GM12874 (cell line): ENCODE measurements around the gene DCDC1.

ENCODE experiments used
- TF ChIP-seq, protein P1 (sequence below): IDR thresholded peaks from 2 replicates; pipeline ENCODE4 v1.5.1; 2011; ENCODE audit warnings: low read depth, mild to moderate bottlenecking, control low read depth, low read length, moderate library complexity; ENCODE audit not compliant: insufficient read depth

Gene DCDC1

DNA sequence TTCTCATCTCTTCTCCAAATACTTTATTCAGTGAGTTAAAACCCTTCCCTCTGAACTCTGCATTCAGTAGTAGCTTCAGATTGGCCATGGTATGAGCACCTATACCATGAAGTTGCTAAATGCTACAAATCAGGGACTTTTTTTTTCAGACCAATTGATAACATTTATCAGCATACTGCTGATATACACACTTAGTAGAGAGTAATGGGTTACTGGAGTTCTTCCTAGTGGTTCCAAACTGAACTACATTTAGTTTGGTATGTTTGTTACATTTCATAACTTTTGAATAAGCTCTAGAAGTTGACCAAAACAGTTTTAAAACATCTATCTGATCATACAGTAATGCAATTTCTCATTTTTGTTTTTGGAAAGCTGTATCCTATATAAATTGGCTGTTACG is 104.7 kb downstream of the DCDC1 start:
- TF ChIP-seq, protein P1, sequence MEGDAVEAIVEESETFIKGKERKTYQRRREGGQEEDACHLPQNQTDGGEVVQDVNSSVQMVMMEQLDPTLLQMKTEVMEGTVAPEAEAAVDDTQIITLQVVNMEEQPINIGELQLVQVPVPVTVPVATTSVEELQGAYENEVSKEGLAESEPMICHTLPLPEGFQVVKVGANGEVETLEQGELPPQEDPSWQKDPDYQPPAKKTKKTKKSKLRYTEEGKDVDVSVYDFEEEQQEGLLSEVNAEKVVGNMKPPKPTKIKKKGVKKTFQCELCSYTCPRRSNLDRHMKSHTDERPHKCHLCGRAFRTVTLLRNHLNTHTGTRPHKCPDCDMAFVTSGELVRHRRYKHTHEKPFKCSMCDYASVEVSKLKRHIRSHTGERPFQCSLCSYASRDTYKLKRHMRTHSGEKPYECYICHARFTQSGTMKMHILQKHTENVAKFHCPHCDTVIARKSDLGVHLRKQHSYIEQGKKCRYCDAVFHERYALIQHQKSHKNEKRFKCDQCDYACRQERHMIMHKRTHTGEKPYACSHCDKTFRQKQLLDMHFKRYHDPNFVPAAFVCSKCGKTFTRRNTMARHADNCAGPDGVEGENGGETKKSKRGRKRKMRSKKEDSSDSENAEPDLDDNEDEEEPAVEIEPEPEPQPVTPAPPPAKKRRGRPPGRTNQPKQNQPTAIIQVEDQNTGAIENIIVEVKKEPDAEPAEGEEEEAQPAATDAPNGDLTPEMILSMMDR: no peak

DNA sequence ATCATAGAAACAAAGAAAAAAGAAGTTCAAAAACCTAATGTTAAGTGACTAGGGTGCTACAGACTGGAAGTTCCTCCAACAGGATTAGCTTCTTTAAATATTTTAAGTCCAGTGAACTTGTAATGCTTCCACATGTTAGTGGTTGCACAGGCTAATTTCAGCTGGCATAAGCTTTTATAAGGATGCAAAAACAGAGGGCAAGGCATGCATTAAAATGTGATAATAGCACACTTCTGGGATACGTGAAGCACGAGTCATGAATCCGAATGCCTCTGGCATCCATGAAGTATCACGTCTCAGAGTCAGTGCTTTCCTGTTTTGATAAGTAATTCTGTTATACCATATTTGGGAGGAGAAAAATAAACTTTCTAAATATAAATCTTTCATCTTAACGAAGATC is 106.8 kb downstream of the DCDC1 start:
- TF ChIP-seq, protein P1: no peak

DNA sequence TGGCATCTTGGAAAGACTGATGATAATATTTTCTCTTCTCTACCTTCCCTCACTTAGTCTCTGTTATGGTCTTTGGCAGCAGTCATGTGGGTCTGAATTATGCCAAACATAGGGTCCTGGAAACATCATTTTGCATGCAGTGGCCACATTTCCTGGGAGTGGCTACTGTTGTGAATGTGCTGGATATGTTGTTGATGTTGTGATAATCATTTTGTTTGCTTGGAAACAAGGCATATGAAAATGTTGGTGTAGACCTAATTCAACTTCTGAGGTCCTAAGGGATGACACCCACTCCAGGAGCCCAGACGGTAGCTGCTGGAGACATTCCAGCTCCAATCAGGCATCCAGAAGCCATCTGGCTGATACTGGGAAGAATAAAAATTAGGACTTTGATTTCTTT is 109.7 kb downstream of the DCDC1 start:
- TF ChIP-seq, protein P1: no peak

DNA sequence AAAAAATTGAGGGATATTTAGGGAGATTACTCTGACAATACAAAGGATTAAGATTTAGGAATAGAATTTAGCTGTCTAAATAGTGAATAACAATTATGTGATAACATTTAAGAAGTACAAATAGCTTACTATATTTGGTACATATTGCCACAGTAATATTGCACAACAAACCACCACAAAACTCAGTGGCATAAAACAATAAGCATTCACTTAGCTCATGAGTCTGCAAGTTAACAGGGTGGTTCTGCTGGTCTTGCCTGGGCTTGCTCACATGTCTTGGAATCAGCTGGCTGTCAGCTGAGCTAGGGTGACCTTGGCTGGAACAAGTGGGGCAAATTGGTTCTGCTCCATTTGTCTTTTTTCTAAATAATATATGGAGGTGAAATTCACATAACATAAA is 115.1 kb downstream of the DCDC1 start:
- TF ChIP-seq, protein P1: no peak

DNA sequence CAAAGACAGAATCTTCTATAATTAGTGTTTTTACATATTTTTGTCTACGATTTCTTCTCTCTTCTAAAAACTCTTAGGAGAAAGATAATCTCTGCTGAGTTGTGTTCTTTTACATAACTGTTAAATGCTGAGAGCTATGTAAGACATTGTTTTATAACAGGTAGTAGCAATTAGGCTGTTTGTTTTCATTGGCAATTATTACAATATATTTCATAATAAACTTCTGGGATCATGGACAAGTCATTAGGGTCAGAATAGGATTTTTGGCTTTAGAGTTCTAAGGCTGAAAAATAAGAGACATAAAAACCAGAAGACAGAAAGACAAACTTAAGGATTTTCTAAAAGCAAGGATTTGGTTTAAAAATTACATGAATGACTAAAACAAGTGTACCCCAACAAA is 120.8 kb downstream of the DCDC1 start:
- TF ChIP-seq, protein P1: no peak

DNA sequence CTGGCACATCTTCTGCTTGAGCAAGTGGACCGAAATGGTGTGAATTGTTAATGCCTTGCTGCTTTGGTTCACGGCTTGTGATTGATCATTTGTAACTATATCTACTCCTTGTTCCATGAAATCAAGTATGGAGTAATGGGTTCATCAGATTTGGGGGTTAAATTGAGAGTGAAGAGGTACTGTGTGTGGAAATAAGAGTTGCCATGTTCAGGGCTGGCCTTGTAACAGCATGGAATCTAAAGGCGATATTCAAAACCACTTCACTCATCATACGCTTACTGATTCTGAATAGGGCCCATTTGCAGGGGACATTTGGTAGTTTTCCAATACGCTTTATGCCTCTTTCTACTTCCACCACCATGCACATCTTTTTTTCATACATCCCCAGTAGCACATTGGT is 122.2 kb downstream of the DCDC1 start:
- TF ChIP-seq, protein P1: no peak

DNA sequence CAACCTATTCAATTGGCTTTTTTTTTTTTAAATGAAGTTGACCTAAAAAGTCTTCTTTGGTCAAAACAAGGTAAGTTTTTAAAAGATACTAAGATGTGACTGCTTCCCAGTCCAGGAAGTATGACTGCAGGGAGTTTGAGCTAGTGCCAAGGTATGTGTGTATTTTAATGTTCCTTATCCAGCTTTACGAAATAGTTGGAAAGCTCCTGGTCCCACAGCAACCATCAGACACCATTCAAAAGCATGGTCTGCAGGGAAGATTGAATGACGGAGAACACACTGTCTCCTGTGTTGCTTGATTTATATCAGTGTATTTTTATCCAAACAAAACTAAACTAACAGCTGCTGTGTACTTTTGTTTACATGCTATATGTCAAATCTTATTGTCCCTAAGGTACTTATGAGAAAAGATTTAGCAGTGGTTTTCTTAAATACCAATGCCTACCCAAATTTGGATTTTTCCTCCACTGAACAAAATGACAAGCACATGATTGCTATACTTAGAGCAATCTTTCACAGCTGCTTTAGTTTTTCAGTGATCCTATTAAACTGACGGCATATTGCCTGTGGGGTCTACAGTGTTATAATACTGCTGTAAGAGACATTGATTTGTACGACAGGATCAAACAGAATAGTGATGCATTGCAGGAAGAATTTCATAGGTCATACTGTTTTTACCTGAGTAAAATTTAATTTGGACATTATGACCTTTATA is 122.9 kb downstream of the DCDC1 start:
- TF ChIP-seq, protein P1: no peak
